GM18909 (cell line): ENCODE results near the gene SHLD2.
"Not testable (repeated sequence)": the region's sequence is repeated elsewhere in the genome, so short reads cannot be mapped to it uniquely, and the experiment has no call there.

Source experiments
- ATAC-seq: cut with Tn5 transposase; IDR thresholded peaks from one replicate; pipeline ENCODE4 v1.9.1; 2021; ENCODE audit warnings: mild to moderate bottlenecking; ENCODE audit not compliant: unreplicated experiment, poor library complexity

SHLD2 gene

GRCh38 chr10:87204801-87205200 is 109.8 kb downstream of the SHLD2 start:
- not testable (repeated sequence) for ATAC-seq

GRCh38 chr10:87206922-87207321 is 111.9 kb downstream of the SHLD2 start:
- ATAC-seq, result not testable (repeated sequence)

DNA sequence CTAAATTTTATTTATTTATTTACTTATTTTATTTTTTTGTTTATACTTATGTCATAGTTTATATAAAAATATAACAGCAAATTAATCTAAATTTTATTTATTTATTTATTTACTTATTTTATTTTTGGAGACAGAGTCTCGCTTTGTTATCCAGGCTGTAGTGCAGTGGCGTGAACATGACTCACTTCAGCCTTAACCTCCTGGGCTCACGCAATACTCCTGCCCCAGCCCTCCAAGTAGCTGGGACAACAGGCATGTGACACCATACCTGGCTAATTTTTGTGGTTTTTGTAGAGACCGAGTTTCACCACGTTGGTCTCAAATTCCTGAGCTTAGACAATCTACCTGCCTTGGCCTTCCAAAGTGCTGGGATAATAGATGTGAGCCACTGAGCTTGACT is 115.3 kb downstream of the SHLD2 start:
- ATAC-seq, result not testable (repeated sequence)

- ATAC-seq, result not testable (repeated sequence)
These were observed 116.8 kb downstream of the SHLD2 start for GRCh38 chr10:87211848-87212247.

GRCh38 chr10:87213150-87213765 is 118.3 kb downstream of the SHLD2 start:
- ATAC-seq, result not testable (repeated sequence)

GRCh38 chr10:87213806-87214205 is 118.8 kb downstream of the SHLD2 start:
- not testable (repeated sequence) for ATAC-seq

GRCh38 chr10:87216120-87216519 is 121.1 kb downstream of the SHLD2 start:
- ATAC-seq, result not testable (repeated sequence)

GRCh38 chr10:87219370-87219769 is 124.4 kb downstream of the SHLD2 start:
- ATAC-seq, result not testable (repeated sequence)

DNA sequence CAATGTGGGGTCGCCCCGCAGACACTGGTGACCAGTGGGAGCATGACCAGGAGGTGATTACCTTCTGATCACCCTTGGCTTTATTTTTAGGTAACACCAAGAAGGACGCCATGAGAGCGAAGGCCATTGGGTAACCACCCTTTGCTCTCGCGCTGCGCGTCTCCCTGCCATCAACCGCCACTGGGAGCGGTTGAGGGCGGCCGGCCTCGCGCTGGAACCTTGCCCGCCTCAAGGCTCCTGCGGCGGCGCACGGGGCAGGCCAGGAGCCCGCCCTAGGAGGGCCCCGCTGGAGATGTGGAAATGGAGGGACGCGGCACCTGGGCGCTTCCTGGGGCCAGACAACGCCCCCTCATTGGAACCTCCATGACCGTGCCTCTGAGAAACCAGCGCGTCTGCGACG is 127.8 kb downstream of the SHLD2 start:
- ATAC-seq, result not testable (repeated sequence)

- not testable (repeated sequence) for ATAC-seq
These were observed 130.1 kb downstream of the SHLD2 start, which contains the start of gene NUTM2A for GRCh38 chr10:87225148-87225547. TSS of gene NUTM2A (plus strand) at chr10:87225448. CDS start at chr10:87225831, 383 bp downstream.

- ATAC-seq, result not testable (repeated sequence)
These were observed 133.2 kb downstream of the SHLD2 start for GRCh38 chr10:87228247-87228646.

DNA sequence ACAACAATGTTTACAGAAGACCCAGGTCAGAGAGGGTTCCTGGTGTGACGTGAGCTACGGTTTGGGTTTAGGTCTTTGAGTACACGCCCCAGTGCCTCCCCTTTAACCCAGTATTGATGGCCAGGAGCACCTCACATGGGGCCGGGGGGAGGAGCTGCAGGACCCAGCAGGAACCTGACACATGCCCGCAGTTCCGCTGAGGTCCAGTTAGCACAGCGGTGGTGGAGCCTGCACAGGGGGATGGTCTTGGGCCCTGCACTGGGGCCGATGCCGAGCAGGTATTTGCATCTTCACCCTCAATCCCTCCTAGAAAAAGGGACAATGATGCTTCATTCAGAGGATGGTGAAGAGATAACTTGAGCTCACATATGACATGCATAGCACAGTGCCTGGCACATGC is 134.2 kb downstream of the SHLD2 start:
- ATAC-seq, result not testable (repeated sequence)

- not testable (repeated sequence) for ATAC-seq
These were observed 139.8 kb downstream of the SHLD2 start for GRCh38 chr10:87234854-87235253.

GRCh38 chr10:87237244-87237643 is 142.2 kb downstream of the SHLD2 start:
- not testable (repeated sequence) for ATAC-seq

- not testable (repeated sequence) for ATAC-seq
These were observed 144.4 kb downstream of the SHLD2 start for GRCh38 chr10:87239346-87239808.
